HuH-7 (cell line): ENCODE data around the gene CD84.
"Not testable (repeated sequence)": the region's sequence is repeated elsewhere in the genome, so short reads cannot be mapped to it uniquely, and the experiment has no call there.

Experiments
- DNase-seq: peaks from one replicate; pipeline ENCODE4 v3.0.0; 2011; ENCODE audit warnings: low spot score

The CD84 gene

DNA sequence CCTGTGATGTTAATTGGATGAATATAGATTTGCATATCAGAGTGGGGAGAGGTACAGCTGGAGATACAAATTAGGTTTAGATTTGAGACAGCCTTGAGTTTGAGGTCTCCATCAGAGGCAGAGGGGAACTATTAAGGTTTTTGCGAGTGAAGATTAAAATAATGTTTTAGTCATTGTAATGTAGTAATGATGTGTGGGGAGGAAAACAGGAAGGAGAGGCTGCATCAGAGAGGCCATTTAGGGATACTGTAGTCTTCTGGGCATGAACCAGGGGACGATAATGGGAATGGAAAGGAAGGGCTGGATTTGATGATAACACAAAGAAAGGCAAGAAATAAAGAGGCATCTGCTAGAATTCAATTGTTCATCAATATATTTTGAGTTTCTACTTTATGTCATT, 9.5 kb downstream of the CD84 start:
- no peak for DNase-seq

DNA sequence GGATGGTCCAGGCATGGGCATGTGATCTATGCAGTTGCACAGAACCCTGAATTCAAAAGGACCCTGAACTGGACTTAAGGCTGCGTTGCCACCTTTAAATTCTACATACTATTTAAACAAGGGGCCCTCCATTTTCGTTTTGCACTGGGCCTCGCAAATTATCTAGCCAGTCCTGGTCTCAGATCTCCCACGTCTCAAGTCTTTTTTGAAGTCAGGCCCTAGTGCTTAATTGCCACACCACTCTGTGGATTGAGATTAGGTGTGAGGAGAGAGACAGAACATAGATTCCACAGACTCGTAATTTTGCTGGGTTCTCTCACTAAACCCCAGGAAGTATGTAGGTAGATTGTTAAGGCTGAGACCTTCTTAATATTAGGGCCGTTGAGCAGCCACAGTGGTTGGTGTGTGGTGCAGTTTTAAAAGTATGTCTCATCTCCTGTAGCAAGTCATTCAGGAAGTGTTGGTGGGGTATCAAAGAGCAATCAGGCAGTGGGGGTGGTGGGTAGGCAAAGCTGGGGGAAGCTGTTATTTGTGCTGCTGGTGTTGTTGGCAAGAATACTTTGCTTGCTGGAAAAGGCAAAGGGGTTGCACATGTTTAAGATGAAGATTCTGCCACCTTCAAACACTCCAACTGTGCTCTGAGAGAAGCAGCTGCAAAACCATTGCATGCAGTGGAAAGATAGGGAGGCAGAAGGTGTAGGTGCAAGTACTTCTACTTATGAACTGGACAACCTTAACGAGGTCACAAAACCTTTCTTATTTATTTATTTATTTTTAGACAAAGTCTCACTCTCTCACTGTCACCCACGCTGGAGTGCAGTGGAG, 11.2 kb downstream of the CD84 start:
- no peak for DNase-seq

- no peak for DNase-seq
Measured at GRCh38 chr1:160567341-160567740, 12.0 kb downstream of the CD84 start.

DNA sequence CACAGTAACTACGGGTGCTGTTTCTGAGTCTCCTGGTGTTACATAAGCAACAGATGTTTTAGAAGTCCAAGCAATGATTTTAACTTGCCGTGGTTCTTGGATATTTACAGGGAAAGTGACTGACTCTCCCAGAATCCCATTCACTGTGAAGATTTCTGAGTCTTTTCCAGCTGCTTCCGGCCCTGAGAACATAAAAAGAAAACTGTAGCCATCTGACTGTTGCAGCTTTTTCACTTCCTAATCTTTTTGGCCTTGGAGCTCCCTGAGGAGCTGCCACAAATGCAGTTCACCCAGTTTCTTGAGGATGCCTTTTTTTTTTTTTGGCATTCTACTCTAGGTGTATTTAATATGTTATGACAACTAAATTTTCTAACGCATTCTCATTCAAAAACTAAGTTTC, 13.7 kb downstream of the CD84 start:
- DNase-seq = no peak

DNA sequence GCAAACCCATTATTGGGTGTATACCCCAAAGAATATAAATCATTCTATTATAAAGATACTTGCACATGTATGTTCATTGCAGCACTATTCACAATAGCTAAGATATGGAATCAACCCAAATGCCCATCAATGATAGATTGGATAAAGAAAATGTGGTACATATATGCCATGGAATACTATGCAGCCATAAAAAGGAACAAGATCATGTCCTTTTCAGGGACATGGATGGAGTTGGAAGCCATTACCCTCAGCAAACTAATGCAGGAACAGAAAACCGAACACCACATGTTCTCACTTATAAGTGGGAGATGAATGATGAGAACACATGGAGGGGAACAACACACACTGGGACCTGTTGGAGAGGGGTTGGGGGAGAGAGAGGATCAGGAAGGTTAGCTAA, 16.1 kb downstream of the CD84 start:
- DNase-seq = not testable (repeated sequence)

GRCh38 chr1:160562745-160563144, 16.6 kb downstream of the CD84 start:
- DNase-seq = not testable (repeated sequence)

DNA sequence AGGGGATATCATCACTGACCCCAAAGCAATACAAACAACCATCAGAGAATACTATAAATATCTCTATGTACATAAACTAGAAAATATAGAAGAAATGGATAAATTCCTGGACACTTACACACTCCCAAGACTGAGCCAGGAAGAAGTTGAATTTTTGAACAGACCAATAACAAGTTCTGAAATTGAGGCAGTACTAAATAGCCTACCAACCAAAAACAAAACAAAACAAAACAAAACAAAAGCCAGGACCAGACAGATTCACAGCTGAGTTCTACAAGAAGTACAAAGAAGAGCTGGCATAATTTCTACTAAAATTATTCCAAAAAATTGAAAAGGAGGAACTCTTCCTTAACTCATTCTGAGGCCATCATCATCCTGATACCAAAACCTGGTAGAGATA, 18.5 kb downstream of the CD84 start:
- no peak for DNase-seq

- no peak for DNase-seq
Measured at GRCh38 chr1:160560045-160560705, 19.1 kb downstream of the CD84 start.

- DNase-seq = not testable (repeated sequence)
Measured at GRCh38 chr1:160559437-160559836, 19.9 kb downstream of the CD84 start.

DNA sequence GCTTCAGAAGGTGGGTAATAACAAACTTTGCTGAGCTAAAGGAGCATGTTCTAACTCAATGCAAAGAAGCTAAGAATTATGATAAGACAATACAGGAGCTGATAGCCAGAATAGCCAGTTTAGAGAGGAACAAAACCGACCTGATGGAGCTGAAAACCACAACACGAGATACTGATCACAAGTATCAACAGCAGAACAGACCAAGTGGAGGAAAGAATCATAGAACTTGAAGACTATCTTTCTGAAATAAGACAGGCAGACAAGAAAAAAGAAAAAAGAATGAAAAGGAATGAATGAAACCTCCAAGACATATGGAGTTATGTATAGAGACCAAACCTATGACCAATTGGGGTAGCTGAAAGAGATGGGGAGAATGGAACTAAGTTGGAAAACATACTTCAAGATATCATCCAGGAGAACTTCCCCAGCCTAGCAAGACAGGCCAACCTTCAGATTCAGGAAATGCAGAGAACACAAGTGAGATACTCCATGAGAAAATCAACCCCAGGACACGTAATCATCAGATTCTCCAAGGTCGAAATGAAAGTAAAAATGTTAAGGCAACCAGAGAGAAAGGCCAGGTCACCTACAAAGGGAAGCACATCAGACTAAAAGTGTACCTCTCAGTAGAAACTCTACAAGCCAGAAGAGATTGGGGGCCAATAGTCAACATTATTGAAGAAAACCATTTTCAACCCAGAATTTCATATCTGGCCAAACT, 20.5 kb downstream of the CD84 start:
- no peak for DNase-seq

- DNase-seq = no peak
Measured at GRCh38 chr1:160553778-160554177, 25.5 kb downstream of the CD84 start.

DNA sequence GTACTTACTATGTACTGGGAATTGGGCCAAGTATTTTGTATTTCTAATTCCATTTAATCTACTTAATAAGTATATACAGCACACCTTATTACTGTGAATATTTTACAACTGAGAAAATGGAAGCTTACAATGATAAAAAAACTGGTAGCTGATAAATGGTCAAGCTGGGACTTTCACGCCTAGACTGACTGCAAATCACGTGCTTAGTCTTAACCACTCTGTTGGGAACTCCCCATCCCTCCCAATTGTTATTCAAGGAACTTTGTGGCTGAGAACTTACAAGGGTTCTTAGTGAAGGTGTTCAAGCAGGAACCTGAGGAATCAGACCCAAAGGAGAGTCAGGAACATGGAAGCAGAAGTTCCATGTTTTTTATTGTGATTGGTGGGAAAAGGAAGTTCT, 26.9 kb downstream of the CD84 start:
- no peak for DNase-seq

- DNase-seq = no peak
Measured at GRCh38 chr1:160550572-160551034, 28.7 kb downstream of the CD84 start.

GRCh38 chr1:160549665-160550006, 29.7 kb downstream of the CD84 start:
- no peak for DNase-seq

GRCh38 chr1:160548960-160549664, 30.2 kb downstream of the CD84 start:
- no peak for DNase-seq

DNA sequence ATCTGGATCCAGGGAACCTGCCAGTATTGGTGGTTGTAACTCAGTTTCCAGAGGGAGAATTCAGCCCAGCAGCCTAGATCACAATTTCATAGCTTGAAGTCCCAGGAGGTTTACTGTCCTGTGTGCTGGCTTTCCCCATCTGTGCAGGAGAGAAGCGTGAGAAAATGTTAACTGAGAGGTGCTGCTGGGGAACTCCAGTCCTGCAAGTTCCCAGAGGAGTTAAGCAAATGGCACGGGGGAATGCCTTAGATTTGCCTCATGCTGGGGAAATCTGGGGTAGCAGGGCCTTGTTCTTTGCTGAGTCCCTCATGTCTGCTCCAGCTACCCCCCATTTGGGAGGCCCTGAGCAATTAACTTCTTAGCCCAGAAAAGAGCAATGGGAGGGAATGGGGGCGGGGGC, 31.1 kb downstream of the CD84 start:
- DNase-seq = no peak

DNA sequence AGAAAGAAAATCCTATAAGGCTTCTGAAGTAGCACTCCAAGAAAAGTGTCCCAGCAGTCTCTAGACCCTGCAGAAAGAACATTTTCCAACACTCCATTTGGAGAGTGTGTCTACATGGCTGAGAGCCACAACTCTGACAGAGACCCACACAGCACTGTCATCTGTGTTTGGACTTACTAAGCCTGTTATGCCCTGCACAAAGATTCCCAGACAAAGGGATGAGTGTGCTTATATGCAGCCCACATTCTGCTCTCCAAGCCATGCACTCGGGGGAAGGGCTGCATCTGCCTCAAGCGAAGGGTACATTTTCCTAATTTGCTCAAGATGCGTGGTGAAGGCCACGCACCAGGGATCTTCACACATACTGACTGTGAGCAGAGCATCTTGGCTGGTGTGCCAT, 31.9 kb downstream of the CD84 start:
- no peak for DNase-seq

GRCh38 chr1:160546942-160547341, 32.4 kb downstream of the CD84 start:
- DNase-seq = no peak

GRCh38 chr1:160544647-160545046, 34.6 kb downstream of the CD84 start:
- DNase-seq = no peak

- no peak for DNase-seq
Measured at GRCh38 chr1:160542303-160542945, 36.9 kb downstream of the CD84 start.

DNA sequence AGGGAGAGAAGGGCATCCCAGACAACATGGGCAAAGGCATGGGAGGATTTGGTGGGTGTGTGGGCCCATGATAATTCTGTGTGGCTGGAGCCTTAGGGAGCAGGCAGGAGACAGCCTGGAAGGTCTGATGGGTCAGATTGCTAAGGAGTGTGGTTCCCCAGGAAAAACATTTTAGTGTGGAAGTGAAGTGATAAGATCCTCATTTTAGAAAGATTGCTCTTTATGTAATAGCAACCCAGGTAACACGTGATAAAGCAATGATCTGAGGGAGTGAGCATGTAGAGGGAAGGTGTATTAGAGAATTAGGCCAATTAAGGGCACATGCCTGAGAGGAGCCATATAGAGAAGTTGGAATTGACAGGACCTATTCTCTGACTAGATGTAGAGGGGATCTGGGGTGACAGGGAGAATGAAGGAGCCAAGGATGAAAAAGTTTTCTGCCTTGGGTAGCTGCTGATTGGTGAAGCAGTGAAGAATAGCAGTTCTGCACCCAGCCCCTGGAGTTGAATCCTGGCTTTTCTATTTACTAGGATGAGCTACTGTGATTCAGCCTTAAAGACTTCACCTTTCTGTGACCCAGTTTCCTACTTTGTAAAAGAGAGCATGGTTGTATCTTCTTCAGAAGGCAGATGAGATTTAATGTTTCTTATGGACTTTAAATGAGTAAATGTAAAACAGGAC, 37.5 kb downstream of the CD84 start:
- DNase-seq = no peak
